ENCODE data around the gene PLEK. TPM values are rescaled to one million over a fixed set of nuclear protein-coding genes. Genes with fewer than 3 reads are reported as not detected.

Gene PLEK
- total RNA-seq, 1 donor from 2014 or later: not detected

DNA sequence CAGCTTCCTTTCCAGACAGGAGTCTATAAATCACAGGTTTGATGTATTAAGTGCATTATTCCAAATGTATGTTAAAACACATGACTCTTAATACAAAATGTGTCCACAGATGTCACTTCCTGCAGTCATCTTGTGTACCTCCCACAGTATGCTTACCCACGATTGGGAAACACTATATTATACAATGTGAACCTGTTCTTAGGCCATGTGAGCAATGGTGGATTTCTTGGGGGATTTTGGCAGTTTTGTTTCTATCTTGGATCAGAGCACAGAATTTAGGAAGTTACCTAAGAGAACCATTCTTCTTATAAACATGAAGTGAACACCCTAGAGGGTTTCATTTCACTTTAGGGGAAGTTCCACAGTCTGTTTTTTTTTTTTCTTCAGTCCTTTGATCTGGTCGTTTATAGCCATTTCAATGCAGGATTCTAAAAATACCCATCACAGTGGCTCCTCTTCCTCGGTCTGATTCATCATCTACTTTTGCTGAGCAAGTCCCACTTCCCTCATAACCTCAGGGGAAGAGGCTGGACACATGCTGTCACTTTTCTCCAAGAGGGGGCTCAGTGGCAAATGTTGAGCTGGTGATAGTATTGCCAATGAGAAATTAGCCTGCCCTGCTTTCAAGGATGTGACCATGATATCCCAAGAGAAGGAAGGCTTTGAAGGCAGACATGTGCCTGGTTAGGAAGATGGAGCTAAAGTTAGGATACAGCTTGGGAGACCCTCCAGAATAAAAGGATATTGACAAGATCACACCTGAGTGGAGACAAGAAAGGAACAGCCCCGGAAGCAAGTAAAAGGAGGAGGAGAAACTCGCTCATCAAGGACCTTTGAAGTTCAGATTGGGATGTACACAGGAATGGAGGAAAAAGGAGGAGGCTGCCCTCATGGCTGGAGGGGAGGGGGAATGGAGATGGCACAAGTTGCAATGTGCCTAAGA lies 22.6 kb downstream of the PLEK start:
- Histone ChIP-seq H3K36me3 (ENCODE audit: control insufficient read depth, insufficient read depth, low read length) (no peaks in the 10 kb centered on the region), H3K27me3 (ENCODE audit: control insufficient read depth, insufficient read depth, low read length) (peaks cover 1% of the 10 kb centered on the region), H3K4me3 (ENCODE audit: low read depth, low read length) (no peak overlapping the region)
- DNase-seq (ENCODE audit: low read depth) (no peak), FAIRE-seq (peak; percentile 81)
- TF ChIP-seq CTCF (IDR thresholded peaks at IDR 0.05; ENCODE audit: insufficient read depth, low read length, severe bottlenecking): no peak

DNA sequence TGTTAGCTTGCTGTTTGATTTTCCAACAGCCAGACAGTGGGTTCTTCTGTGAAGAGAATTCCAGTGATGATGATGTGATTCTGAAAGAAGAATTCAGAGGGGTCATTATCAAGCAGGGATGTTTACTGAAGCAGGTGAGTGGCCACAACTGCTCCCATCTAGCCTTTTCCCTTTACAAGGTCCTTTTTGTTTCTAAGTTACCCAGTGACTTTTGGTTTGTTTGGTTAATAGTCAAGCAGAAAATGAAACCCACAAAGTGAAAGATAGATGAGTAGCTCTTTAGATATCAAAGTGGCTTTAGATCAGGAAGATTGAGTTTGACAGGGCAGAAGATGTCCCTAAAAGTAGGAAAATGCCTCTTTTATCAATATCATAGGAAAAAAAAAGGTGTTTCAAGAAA lies 23.3 kb downstream of the PLEK start:
- Histone ChIP-seq H3K36me3 (ENCODE audit: control insufficient read depth, insufficient read depth, low read length) (no peaks in the 10 kb centered on the region), H3K27me3 (ENCODE audit: control insufficient read depth, insufficient read depth, low read length) (no peaks in the 10 kb centered on the region), H3K4me3 (ENCODE audit: low read depth, low read length) (no peak overlapping the region)
- DNase-seq (ENCODE audit: low read depth) (no peak), FAIRE-seq (no peak)
- no peak for TF ChIP-seq CTCF (IDR thresholded peaks at IDR 0.05; ENCODE audit: insufficient read depth, low read length, severe bottlenecking)

DNA sequence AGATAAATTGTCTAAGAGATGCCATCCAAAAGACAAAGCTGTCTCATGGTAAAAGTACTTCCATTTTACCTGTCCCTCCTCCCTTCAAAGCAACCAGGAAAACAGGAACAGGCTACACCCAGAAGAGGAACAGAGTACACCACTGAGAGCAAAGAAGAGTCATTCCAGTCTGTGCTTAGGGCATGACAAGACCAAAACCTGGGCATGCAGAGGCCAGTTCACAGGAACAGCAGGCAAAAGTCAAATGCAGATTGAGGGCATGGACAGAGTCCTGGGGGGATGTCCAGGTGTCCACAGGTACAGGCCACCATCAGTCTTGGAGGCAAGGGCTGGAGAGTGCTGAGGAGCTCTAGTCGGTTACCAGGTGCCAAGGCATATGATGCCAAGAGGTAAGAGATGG lies 23.7 kb downstream of the PLEK start:
- Histone ChIP-seq H3K4me3 (ENCODE audit: low read depth, low read length) (no peak overlapping the region), H3K27me3 (ENCODE audit: control insufficient read depth, insufficient read depth, low read length) (no peaks in the 10 kb centered on the region), H3K36me3 (ENCODE audit: control insufficient read depth, insufficient read depth, low read length) (no peaks in the 10 kb centered on the region)
- no peak for TF ChIP-seq CTCF (IDR thresholded peaks at IDR 0.05; ENCODE audit: insufficient read depth, low read length, severe bottlenecking)
- FAIRE-seq (no peak), DNase-seq (ENCODE audit: low read depth) (peak; percentile 39)

GRCh38 chr2:68390114-68390513 lies 25.0 kb downstream of the PLEK start:
- DNase-seq (ENCODE audit: low read depth) (no peak), FAIRE-seq (peak; percentile 47)
- no peak overlapping the region for H3K4me3 ChIP-seq (ENCODE audit: low read depth, low read length)
- TF ChIP-seq CTCF (IDR thresholded peaks at IDR 0.05; ENCODE audit: insufficient read depth, low read length, severe bottlenecking): no peak
- no peaks in the 10 kb centered on the region for H3K27me3 ChIP-seq (ENCODE audit: control insufficient read depth, insufficient read depth, low read length)
- H3K36me3 ChIP-seq (ENCODE audit: control insufficient read depth, insufficient read depth, low read length): no peaks in the 10 kb centered on the region

- H3K4me3 ChIP-seq (ENCODE audit: low read depth, low read length): no peak overlapping the region
- H3K27me3 ChIP-seq (ENCODE audit: control insufficient read depth, insufficient read depth, low read length): no peaks in the 10 kb centered on the region
- DNase-seq (ENCODE audit: low read depth): no peak
- no peaks in the 10 kb centered on the region for H3K36me3 ChIP-seq (ENCODE audit: control insufficient read depth, insufficient read depth, low read length)
- no peak for TF ChIP-seq CTCF (IDR thresholded peaks at IDR 0.05; ENCODE audit: insufficient read depth, low read length, severe bottlenecking)
- FAIRE-seq: no peak
Observed at GRCh38 chr2:68390586-68390985, 25.5 kb downstream of the PLEK start.
